Stimulated activated CD4-positive, alpha-beta T cell treated with anti-CD3 and anti-CD28 coated beads, TNF-alpha, amount 100 ng/mL, for 48 hours (primary cell): ENCODE data around the gene ASIC4.

Experiments used
- DNase-seq, 3 donors: peaks; one replicate each; pipeline ENCODE4 v3.0.0-alpha.2; 2020; ENCODE audit warnings: low read depth in 3 of 3

Gene ASIC4

GRCh38 chr2:219514836-219515235 is 554 bp downstream of the ASIC4 start:
- DNase-seq = no peak

DNA sequence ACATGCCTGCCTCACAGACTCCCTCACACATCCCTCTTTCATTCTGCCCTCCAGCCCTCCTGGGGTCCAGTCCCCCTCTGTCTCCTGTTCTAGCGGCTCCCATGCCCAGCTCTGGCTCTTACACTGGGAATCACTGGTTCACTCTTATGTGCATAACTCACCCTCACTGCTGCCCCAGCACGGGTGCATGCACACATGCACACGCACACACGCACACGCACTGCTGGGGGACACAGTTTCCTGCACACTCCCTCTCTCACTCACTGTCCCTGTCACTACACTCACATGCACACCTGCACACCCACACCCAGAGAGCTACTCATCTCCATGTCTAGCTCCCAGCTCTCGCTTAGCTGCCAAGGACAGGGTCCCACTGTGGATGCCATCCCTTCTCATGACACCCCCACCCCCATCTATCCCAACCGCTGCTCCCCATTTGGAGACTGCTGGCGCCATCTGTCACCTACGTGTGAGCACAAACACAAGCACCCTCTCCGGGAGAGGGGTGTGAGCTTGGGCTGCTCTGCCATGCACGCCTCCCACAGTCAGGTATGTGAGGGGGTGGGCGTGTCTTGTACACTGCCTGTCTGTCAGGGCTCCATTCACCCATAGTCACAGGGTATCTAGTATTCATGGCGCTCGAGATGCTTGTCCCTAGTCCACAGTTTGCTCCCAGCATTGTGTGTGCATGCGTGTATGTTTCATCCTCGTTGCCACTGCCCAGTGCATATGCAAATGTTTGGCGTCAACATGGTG is 1.8 kb downstream of the ASIC4 start:
- no peak for DNase-seq

DNA sequence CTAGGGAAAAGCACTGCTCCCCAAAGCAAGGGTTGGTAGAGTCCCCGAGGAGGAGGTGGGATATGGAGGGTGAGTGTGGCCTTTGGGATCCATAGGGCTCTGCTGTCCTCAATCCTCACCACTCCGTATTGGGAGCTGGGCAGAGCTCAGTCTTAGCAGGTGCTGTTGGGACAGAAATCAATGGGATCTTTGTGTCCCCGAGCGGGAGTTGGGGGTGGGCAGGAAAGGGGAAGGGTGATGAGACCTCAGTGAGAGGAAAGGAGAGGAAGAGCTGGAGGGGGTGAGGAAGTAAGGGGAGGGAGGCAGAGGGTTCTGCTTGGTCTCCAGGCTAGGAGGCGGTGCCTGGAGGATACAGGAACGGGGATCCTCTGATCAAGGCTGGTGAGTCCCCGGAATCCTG is 2.6 kb downstream of the ASIC4 start:
- DNase-seq = no peak

- DNase-seq = no peak
These were observed 3.9 kb downstream of the ASIC4 start for GRCh38 chr2:219517954-219518778.

GRCh38 chr2:219519526-219519916 is 5.2 kb downstream of the ASIC4 start:
- no peak for DNase-seq

- no peak for DNase-seq
These were observed 5.8 kb downstream of the ASIC4 start for GRCh38 chr2:219520079-219520478.

DNA sequence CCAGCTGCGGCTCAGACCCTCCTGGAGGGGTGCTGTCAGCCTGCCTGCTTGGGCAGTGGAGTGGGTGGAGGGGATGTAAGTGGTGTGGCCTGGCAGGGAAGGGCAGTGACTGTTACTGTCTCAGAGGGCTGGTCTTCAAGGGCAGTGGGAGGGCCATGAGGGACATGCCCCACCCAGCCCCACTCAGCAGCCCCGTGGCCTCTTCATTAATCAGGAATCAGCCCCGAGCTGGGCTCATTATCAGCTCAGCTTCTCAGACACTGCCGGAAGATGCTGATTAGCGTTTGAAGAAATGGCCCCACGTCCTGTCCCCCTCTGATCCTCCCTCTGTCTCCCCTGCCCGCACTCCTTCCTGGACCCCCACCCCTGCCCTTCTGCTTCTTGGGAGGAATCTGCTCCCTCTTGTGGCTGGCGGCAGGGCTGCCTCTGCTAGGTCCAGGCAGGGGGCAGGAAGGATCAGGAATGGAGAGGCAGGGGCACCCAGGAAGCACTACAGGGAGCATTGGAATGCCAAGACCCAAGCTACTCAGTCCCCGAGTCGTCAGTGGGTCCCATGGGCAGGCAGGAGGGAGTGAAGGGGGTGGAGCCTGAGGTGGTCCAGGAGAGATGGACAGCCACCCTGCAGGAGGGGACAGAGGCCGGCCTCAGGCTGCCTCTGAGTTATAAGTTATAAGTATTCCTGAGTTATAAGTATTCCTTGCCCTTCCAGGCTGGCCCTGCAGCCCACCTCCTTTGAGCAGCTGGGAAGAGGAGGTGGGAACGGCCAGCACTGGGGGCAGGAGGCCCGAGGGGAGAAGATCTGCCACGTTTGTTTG is 7.0 kb downstream of the ASIC4 start:
- no peak for DNase-seq

DNA sequence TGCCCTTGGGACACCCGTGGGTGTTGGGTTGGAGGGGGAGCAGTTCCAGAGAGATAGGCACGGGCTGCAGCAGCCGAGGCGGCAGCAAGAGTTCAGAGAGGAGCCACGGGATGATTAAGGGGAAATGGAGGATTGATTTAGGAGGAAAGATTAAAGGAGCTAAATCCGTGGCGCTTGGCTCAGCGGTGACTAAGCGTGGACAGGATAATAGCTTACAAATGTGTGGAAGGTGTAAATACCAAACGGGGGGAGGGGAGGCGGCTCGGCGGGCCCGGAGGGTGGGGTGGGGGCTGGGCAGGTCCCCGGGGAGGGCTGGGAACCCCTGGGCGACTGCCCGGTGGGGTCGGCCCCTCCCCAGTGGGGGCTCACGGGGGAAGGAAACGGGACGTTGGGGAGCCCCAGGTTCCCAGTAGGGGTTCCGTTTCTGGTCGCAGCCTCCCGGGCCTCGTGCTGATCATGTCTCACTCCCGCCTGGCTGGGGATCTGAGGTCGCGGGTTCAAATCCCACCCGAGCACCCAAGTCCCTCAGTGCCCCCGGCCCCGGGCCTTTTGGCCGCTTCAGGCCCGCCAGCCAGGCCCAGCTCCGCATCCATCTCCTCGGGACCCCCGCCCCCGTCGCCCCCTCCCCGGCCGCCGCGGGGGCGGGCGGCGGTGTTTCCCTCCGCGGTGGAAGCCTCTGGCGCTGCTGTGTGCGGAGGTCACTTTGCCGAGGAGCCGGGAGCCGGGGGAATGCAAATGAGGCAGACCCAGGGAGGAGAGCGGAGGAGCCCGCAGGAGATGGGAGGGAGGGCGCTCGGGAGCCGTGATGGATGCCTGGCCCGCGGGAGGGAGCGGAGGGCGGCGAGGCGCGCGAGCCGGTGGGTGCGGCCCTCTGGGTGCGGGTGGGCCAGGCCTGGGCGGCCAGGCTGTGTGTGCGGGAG is 8.1 kb downstream of the ASIC4 start:
- DNase-seq = no peak

GRCh38 chr2:219523031-219523671 is 8.9 kb downstream of the ASIC4 start:
- no peak for DNase-seq

DNA sequence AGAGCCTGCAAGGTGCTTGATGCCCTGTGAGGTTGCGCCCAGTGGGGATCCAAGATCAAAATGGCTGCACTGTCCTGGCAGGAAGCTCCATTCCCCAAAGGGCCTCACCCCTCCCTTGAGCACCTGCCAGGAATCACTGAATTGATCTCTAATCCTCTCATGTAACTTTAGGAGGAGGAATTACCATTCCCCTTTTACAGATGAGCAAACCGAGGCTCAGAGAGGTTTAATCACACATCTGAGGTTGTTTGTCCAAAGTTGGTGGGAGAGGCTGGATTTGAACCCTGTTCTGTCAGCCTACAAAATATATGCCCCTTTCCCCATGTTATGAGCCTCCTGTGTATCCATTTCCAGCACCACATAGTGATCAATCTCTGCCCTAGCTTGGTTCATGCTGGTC is 10.5 kb downstream of the ASIC4 start:
- DNase-seq = no peak

- no peak for DNase-seq
These were observed 11.4 kb downstream of the ASIC4 start for GRCh38 chr2:219525533-219526232.

DNA sequence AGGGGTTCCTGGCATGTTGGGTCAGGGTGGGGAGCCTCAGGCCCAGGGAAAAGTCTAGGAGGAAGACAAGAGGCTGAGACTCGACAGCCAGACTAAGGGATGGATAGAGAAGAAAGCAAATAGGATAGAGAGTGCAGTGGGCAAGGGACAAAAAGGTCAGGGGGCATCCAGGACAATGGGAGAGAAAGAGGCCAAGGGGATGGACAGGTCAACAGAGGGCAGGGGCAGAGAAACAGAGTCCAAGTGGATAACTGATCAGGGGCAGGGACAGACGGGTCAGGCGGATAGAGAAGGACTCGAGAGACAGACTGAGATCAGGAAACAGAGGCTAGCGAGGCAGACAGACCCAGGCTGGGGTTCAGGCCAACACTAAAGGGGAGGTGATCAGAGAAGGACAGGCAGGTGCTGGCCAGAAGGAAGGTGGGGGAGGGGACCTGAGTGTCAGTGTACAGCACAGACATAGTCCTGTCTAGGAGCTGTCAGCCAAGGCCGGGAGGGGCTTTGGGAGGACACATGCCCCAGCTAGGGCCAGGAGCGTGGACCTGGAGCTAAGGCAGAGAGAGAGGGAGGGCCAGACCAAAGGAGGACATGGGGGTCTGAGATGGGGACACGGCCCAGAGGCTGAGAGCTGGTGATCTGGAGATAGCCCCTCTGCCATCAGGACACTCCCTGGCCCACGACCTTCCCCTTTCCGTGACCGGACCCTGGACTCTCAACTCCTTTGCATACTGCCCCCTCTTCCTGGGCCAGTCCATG is 12.2 kb downstream of the ASIC4 start:
- no peak for DNase-seq

GRCh38 chr2:219527076-219527394 is 12.8 kb downstream of the ASIC4 start:
- DNase-seq = no peak

- no peak for DNase-seq
These were observed 13.2 kb downstream of the ASIC4 start for GRCh38 chr2:219527472-219527871.

DNA sequence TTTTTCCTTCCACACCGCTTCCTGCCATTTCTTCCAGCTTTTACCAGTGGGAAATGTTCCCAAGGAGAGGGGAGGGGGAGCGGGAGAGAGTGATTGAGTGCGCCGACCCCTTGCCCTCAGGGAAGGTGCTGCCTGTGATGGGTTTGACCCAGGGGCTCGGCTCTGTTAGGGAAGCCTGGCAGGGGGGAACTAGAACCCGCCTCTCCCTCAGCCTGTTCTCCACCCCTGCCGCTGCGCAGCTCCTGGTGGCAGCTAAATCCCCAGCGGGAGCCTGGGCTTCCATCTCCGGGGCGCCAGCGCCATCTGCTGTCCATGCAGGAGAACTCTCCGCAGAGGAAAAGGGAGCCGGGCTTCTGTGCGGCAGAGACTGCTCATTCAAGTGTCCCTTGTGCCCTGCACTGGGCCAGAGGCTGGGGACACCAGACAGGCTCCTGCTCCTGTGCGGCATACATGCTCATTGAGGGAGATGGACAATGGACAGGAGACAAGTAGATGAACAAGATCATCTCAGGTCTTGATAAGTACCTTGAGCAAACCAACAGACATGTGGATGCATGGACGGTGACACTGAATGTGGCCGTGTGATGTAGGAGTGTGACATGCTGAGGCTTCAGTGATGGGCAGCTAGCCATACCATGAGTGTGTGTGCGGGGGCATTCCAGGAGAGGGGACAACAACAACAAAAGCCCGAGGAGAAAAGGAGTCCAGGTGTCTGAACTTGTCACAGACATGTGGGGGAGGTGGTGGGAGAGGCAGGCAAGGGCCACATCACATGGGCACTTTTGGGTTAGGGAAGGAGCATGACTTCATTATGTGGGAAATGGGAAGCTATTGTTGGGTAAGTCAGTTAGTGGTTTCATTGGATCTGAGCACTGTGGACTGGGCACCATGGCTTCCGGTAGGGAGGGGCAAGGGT is 16.0 kb downstream of the ASIC4 start:
- DNase-seq = peak; percentile 72 to 82 (median 81)

GRCh38 chr2:219531639-219532377 is 17.5 kb downstream of the ASIC4 start:
- no peak for DNase-seq

- no peak for DNase-seq
These were observed 18.0 kb downstream of the ASIC4 start for GRCh38 chr2:219532378-219532649.
